ENCODE results near the gene SLC25A21. TPM values are rescaled to one million over a fixed set of nuclear protein-coding genes. Genes with fewer than 3 reads are reported as not detected.

The SLC25A21 gene
- total and polyA plus RNA-seq, 2 donors (not counting 1 experiment from before 2014, with no cell fraction given), result 0.50 to 0.62 TPM

DNA sequence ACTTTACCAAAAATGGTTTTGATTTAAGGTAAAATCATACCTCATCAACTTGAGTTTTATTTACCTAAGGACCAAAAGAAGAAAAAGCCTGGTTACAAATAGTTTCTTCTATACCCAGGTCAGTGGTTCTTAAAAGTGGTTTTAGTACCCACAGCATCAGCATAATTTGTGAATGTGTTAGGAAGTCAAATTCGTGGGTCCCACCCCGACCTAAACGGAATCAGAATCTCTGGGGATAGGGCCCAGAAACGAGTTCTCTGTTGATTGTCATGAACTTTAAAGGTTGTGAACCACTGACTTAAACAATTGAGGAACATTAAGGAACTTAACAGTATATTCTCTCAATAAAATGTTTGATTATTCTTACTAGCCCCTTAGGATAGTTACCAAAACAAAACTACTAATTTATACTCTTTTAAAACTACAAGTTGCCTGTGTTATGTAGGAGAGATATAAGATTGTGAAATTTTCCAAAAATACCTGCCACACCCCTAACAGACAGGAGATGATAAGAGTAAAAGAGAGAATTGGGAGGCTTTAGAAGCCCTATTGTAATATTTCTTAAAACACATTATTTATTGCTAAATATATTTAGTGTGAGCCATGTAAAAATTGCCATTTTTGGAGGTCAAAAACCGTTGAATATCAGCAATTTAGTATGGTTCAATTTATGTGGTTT lies 669 bp upstream of the SLC25A21 start:
- no peaks in the 10 kb centered on the region for H3K27me3 ChIP-seq (ENCODE audit: control insufficient read depth, insufficient read depth, low read length)
- peak overlapping the region; percentile 75 to 98 (median 86) for H3K4me3 ChIP-seq (replicated peaks in 1 of 4; ENCODE audit: control extremely low read depth in 1 of 4, insufficient read depth in 1 of 4, low read depth in 3 of 4, low read length in 4 of 4)
- H3K9me3 ChIP-seq (ENCODE audit: control insufficient read depth, insufficient read depth, low read depth, low read length), result no peaks in the 10 kb centered on the region
- H3K4me2 ChIP-seq (ENCODE audit: extremely low read depth, insufficient read depth, low read length), result peak overlapping the region; percentile 94
- H2AFZ ChIP-seq (ENCODE audit: low read length), result peak overlapping the region; percentile 98
- no peak overlapping the region for H3K9ac ChIP-seq (ENCODE audit: insufficient read depth, low read length)
- no peak for TF ChIP-seq EZH2 (IDR thresholded peaks at IDR 0.05; ENCODE audit: low read length, missing control alignments)
- TF ChIP-seq, protein P1, sequence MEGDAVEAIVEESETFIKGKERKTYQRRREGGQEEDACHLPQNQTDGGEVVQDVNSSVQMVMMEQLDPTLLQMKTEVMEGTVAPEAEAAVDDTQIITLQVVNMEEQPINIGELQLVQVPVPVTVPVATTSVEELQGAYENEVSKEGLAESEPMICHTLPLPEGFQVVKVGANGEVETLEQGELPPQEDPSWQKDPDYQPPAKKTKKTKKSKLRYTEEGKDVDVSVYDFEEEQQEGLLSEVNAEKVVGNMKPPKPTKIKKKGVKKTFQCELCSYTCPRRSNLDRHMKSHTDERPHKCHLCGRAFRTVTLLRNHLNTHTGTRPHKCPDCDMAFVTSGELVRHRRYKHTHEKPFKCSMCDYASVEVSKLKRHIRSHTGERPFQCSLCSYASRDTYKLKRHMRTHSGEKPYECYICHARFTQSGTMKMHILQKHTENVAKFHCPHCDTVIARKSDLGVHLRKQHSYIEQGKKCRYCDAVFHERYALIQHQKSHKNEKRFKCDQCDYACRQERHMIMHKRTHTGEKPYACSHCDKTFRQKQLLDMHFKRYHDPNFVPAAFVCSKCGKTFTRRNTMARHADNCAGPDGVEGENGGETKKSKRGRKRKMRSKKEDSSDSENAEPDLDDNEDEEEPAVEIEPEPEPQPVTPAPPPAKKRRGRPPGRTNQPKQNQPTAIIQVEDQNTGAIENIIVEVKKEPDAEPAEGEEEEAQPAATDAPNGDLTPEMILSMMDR (conservative IDR thresholded peaks at IDR 0.05 in 1 of 2, IDR thresholded peaks at IDR 0.05 in 1 of 2; ENCODE audit: low read depth in 1 of 2, low read length in 2 of 2), result no peak
- no peaks in the 10 kb centered on the region for H4K20me1 ChIP-seq (ENCODE audit: control insufficient read depth, extremely low read depth, insufficient read depth, low read length)
- H3K4me1 ChIP-seq (ENCODE audit: control insufficient read depth, extremely low read depth, insufficient read depth, low read length), result no peaks in the 10 kb centered on the region
- H3K27ac ChIP-seq (ENCODE audit: insufficient read depth, low read length), result no peak overlapping the region
- no peak for DNase-seq (ENCODE audit: low read depth in 2 of 2)
- H3K79me2 ChIP-seq (ENCODE audit: control insufficient read depth, insufficient read depth, low read length), result no peaks in the 10 kb centered on the region
- H3K36me3 ChIP-seq (ENCODE audit: control insufficient read depth, insufficient read depth, low read length), result no peaks in the 10 kb centered on the region

DNA sequence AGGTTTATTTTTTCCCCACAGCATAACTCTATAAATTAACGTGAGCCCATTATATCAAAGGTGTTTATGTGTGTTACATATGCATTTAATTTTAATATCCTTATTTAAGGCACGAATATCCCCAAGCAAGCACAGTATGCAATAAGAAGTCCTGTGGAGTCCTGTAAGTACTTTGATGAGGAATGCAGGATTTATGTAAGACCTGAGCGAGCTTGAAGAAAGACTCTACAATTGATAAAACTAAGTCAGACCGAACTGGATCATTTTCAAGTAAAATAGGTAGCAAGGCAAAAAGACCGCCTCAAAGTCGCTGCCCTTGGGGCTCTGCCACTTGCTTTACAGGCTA lies 755 bp downstream of the SLC25A21 start:
- Histone ChIP-seq H2AFZ (ENCODE audit: low read length) (peak overlapping the region; percentile 91), H3K4me1 (ENCODE audit: control insufficient read depth, extremely low read depth, insufficient read depth, low read length) (no peaks in the 10 kb centered on the region), H3K4me2 (ENCODE audit: extremely low read depth, insufficient read depth, low read length) (peak overlapping the region; percentile 94), H3K36me3 (ENCODE audit: control insufficient read depth, insufficient read depth, low read length) (no peaks in the 10 kb centered on the region), H4K20me1 (ENCODE audit: control insufficient read depth, extremely low read depth, insufficient read depth, low read length) (no peaks in the 10 kb centered on the region), H3K9ac (ENCODE audit: insufficient read depth, low read length) (no peak overlapping the region), H3K9me3 (ENCODE audit: control insufficient read depth, insufficient read depth, low read depth, low read length) (no peaks in the 10 kb centered on the region), H3K27me3 (ENCODE audit: control insufficient read depth, insufficient read depth, low read length) (no peaks in the 10 kb centered on the region), H3K4me3 (replicated peaks in 1 of 4; ENCODE audit: control extremely low read depth in 1 of 4, insufficient read depth in 1 of 4, low read depth in 3 of 4, low read length in 4 of 4) (peak overlapping the region; percentile 75 to 98 (median 86)), H3K27ac (ENCODE audit: insufficient read depth, low read length) (peak overlapping the region; percentile 92), H3K79me2 (ENCODE audit: control insufficient read depth, insufficient read depth, low read length) (no peaks in the 10 kb centered on the region)
- DNase-seq (ENCODE audit: low read depth in 2 of 2), result no peak
- TF ChIP-seq EZH2 (IDR thresholded peaks at IDR 0.05; ENCODE audit: low read length, missing control alignments), result no peak
- TF ChIP-seq, protein P1 (conservative IDR thresholded peaks at IDR 0.05 in 1 of 2, IDR thresholded peaks at IDR 0.05 in 1 of 2; ENCODE audit: low read depth in 1 of 2, low read length in 2 of 2), result no peak

DNA sequence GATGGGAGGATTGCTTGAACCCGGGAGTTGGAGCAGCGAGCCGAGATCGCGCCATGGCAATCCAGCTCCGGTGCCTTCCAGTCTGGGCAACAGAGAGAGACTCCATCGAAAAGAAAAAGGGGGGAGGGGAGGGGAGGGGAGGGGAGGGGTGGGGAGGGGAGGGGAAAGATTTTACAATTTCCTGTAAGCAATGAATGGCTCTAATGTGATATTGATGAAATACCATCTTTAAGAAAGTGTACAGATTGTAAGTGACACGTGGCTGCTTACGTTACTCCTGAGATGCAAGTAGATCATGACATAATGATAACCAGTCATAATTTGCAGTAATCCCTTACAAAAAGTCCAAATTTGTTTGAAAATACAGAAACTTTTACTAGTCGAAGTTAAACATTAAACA lies 1.4 kb downstream of the SLC25A21 start:
- H3K36me3 ChIP-seq (ENCODE audit: control insufficient read depth, insufficient read depth, low read length), result no peaks in the 10 kb centered on the region
- H2AFZ ChIP-seq (ENCODE audit: low read length), result no peak overlapping the region
- no peak overlapping the region for H3K27ac ChIP-seq (ENCODE audit: insufficient read depth, low read length)
- no peaks in the 10 kb centered on the region for H3K27me3 ChIP-seq (ENCODE audit: control insufficient read depth, insufficient read depth, low read length)
- DNase-seq (ENCODE audit: low read depth in 2 of 2), result no peak
- H3K4me2 ChIP-seq (ENCODE audit: extremely low read depth, insufficient read depth, low read length), result no peak overlapping the region
- no peak for TF ChIP-seq EZH2 (IDR thresholded peaks at IDR 0.05; ENCODE audit: low read length, missing control alignments)
- TF ChIP-seq, protein P1 (conservative IDR thresholded peaks at IDR 0.05 in 1 of 2, IDR thresholded peaks at IDR 0.05 in 1 of 2; ENCODE audit: low read depth in 1 of 2, low read length in 2 of 2), result no peak
- no peak overlapping the region for H3K4me3 ChIP-seq (replicated peaks in 1 of 4; ENCODE audit: control extremely low read depth in 1 of 4, insufficient read depth in 1 of 4, low read depth in 3 of 4, low read length in 4 of 4)
- H3K4me1 ChIP-seq (ENCODE audit: control insufficient read depth, extremely low read depth, insufficient read depth, low read length), result no peaks in the 10 kb centered on the region
- H4K20me1 ChIP-seq (ENCODE audit: control insufficient read depth, extremely low read depth, insufficient read depth, low read length), result no peaks in the 10 kb centered on the region
- no peaks in the 10 kb centered on the region for H3K9me3 ChIP-seq (ENCODE audit: control insufficient read depth, insufficient read depth, low read depth, low read length)
- H3K9ac ChIP-seq (ENCODE audit: insufficient read depth, low read length), result no peak overlapping the region
- H3K79me2 ChIP-seq (ENCODE audit: control insufficient read depth, insufficient read depth, low read length), result no peaks in the 10 kb centered on the region
